ENCODE results near the gene PDGFC. TPM values are rescaled to one million over a fixed set of nuclear protein-coding genes. Genes with fewer than 3 reads are reported as not detected.

PDGFC gene
- total RNA-seq, 6 experiments from 2014 or later, result 6.6 to 19.0 (median 10.3) TPM

GRCh38 chr4:156924774-156925315 is 46.8 kb downstream of the PDGFC start:
- Histone ChIP-seq H3K27ac (no peak overlapping the region), H3K4me3 (no peak overlapping the region), H3K27me3 (no peaks in the 10 kb centered on the region), H3K36me3 (no peaks in the 10 kb centered on the region), H3K9me3 (no peaks in the 10 kb centered on the region), H3K4me1 (no peaks in the 10 kb centered on the region)
- no peak for TF ChIP-seq CTCF (IDR thresholded peaks at IDR 0.05)
- no peak for TF ChIP-seq POLR2A (IDR thresholded peaks at IDR 0.05)
- no peak for DNase-seq
- intact Hi-C loops (cut with DNase I), result no loop called here
- no peak for ATAC-seq

GRCh38 chr4:156923525-156923924 is 48.1 kb downstream of the PDGFC start:
- TF ChIP-seq POLR2A (IDR thresholded peaks at IDR 0.05), result no peak
- no peak for TF ChIP-seq CTCF (IDR thresholded peaks at IDR 0.05)
- Histone ChIP-seq H3K4me1 (no peaks in the 10 kb centered on the region), H3K27me3 (no peaks in the 10 kb centered on the region), H3K36me3 (no peaks in the 10 kb centered on the region), H3K9me3 (no peaks in the 10 kb centered on the region), H3K4me3 (no peak overlapping the region), H3K27ac (no peak overlapping the region)
- ATAC-seq (no peak), DNase-seq (no peak)
- WGBS (ENCODE audit: insufficient coverage, low coverage, low lambda C conversion rate, missing lambda C conversion rate), result 80% methylated on average over 1 of the region's 1 CpG
- intact Hi-C loops (cut with DNase I), result no loop called here

GRCh38 chr4:156915221-156915620 is 56.4 kb downstream of the PDGFC start:
- H3K27me3 ChIP-seq, result no peaks in the 10 kb centered on the region
- WGBS (ENCODE audit: insufficient coverage, low coverage, low lambda C conversion rate, missing lambda C conversion rate), result 83% methylated on average over 2 of the region's 2 CpGs
- DNase-seq (no peak), ATAC-seq (no peak)
- H3K9me3 ChIP-seq, result no peaks in the 10 kb centered on the region
- intact Hi-C loops (cut with DNase I), result no loop called here
- H3K4me3 ChIP-seq, result no peak overlapping the region
- H3K4me1 ChIP-seq, result no peaks in the 10 kb centered on the region
- no peak overlapping the region for H3K27ac ChIP-seq
- H3K36me3 ChIP-seq, result no peaks in the 10 kb centered on the region
- no peak for TF ChIP-seq POLR2A (IDR thresholded peaks at IDR 0.05)
- no peak for TF ChIP-seq CTCF (IDR thresholded peaks at IDR 0.05)

- intact Hi-C loops (cut with DNase I), result no loop called here
- Histone ChIP-seq H3K4me3 (no peak overlapping the region), H3K27me3 (no peaks in the 10 kb centered on the region), H3K36me3 (no peaks in the 10 kb centered on the region), H3K9me3 (no peaks in the 10 kb centered on the region), H3K27ac (no peak overlapping the region), H3K4me1 (no peaks in the 10 kb centered on the region)
- DNase-seq (no peak), ATAC-seq (peak; percentile 41 to 84 (median 70))
- TF ChIP-seq POLR2A (IDR thresholded peaks at IDR 0.05) (no peak), CTCF (IDR thresholded peaks at IDR 0.05) (no peak)
- 68% methylated on average over 4 of the region's 4 CpGs for WGBS (ENCODE audit: insufficient coverage, low coverage, low lambda C conversion rate, missing lambda C conversion rate)
These were observed 58.4 kb downstream of the PDGFC start for GRCh38 chr4:156913234-156913633.

GRCh38 chr4:156909010-156909409 is 62.6 kb downstream of the PDGFC start:
- Histone ChIP-seq H3K4me3 (no peak overlapping the region), H3K27ac (no peak overlapping the region), H3K9me3 (no peaks in the 10 kb centered on the region), H3K4me1 (no peaks in the 10 kb centered on the region), H3K27me3 (no peaks in the 10 kb centered on the region), H3K36me3 (no peaks in the 10 kb centered on the region)
- WGBS (ENCODE audit: insufficient coverage, low coverage, low lambda C conversion rate, missing lambda C conversion rate), result 61% methylated on average over 2 of the region's 2 CpGs
- ATAC-seq (no peak), DNase-seq (no peak)
- TF ChIP-seq CTCF (IDR thresholded peaks at IDR 0.05) (no peak), POLR2A (IDR thresholded peaks at IDR 0.05) (no peak)
- intact Hi-C loops (cut with DNase I), result no loop called here
